Uterus (tissue), 2 donors: ENCODE results near the gene APOBEC3A.

ENCODE experiments used
- CTCF ChIP-seq, 4 experiments: fragments of 200-600 bp in 2 of 4; fragments of 450-650 bp in 2 of 4; sonication (generic) in 2 of 4; IDR thresholded peaks; one replicate each; pipeline ENCODE4 v1.5.1; 2016 to 2019; ENCODE audit warnings: antibody characterized with exemption in 4 of 4, mild to moderate bottlenecking in 2 of 4, moderate library complexity in 1 of 4
- POLR2A ChIP-seq, 2 donors: fragments of 450-650 bp; IDR thresholded peaks; one replicate each; pipeline ENCODE4 v1.6.1; 2016; ENCODE audit warnings: antibody characterized with exemption in 2 of 2, mild to moderate bottlenecking in 1 of 2, moderate library complexity in 1 of 2

GRCh38 chr22:38972558-38972957 is 15.1 kb downstream of the APOBEC3A start:
- TF ChIP-seq POLR2A (IDR thresholded peaks at IDR 0.05) (no peak), CTCF (IDR thresholded peaks at IDR 0.05) (no peak)
